PFSK-1 (cell line): Measurements from ENCODE around the gene DPF3.

Experiments
- FOXP2 ChIP-seq: optimal IDR thresholded peaks from 2 replicates; pipeline ENCODE3; 2011; ENCODE audit warnings: borderline replicate concordance, control low read depth, inconsistent platforms; ENCODE audit not compliant: insufficient read depth; ENCODE audit errors: extremely low read length, extremely low read depth
- SIN3A ChIP-seq: IDR thresholded peaks from 2 replicates; pipeline ENCODE4 v1.6.1; 2012; ENCODE audit warnings: mild to moderate bottlenecking, low read length, moderate library complexity, borderline replicate concordance; ENCODE audit not compliant: insufficient read depth
- TAF1 ChIP-seq: IDR thresholded peaks from 2 replicates; pipeline ENCODE4 v1.6.1; 2012; ENCODE audit warnings: low read length, control low read depth, borderline replicate concordance; ENCODE audit not compliant: insufficient read depth
- TF ChIP-seq, protein P1 (sequence below), 2 experiments: IDR thresholded peaks; 2 replicates each; pipeline versions ENCODE4 v1.6.1 to v1.8.0; 2011 to 2012; ENCODE audit warnings: low read depth in 2 of 2, low read length in 2 of 2, control low read depth in 1 of 2, inconsistent platforms in 1 of 2, mild to moderate bottlenecking in 1 of 2, moderate library complexity in 1 of 2; ENCODE audit not compliant: insufficient read depth in 1 of 2

DNA sequence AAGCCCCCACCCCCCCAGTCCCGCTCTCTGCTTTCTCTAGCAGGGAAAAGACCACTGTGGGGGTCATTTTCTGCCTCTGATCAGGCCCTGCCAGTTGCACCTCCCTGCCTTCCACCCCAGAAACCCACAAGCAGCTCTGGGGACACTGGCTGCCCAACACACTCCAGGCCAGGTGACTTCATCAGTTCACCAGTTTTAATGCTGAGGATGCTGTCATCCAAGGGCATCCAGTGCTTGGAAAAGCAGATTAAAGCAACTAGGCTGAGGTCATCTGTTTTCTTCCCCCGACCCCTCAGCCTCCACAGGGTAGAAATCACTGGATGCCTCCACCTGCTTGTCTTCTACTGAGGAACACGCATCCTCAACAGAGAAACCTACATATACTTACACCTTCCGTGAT lies 282.4 kb downstream of the DPF3 start:
- TF ChIP-seq SIN3A: no peak
- TF ChIP-seq FOXP2: no peak
- TF ChIP-seq, protein P1, sequence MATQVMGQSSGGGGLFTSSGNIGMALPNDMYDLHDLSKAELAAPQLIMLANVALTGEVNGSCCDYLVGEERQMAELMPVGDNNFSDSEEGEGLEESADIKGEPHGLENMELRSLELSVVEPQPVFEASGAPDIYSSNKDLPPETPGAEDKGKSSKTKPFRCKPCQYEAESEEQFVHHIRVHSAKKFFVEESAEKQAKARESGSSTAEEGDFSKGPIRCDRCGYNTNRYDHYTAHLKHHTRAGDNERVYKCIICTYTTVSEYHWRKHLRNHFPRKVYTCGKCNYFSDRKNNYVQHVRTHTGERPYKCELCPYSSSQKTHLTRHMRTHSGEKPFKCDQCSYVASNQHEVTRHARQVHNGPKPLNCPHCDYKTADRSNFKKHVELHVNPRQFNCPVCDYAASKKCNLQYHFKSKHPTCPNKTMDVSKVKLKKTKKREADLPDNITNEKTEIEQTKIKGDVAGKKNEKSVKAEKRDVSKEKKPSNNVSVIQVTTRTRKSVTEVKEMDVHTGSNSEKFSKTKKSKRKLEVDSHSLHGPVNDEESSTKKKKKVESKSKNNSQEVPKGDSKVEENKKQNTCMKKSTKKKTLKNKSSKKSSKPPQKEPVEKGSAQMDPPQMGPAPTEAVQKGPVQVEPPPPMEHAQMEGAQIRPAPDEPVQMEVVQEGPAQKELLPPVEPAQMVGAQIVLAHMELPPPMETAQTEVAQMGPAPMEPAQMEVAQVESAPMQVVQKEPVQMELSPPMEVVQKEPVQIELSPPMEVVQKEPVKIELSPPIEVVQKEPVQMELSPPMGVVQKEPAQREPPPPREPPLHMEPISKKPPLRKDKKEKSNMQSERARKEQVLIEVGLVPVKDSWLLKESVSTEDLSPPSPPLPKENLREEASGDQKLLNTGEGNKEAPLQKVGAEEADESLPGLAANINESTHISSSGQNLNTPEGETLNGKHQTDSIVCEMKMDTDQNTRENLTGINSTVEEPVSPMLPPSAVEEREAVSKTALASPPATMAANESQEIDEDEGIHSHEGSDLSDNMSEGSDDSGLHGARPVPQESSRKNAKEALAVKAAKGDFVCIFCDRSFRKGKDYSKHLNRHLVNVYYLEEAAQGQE (IDR thresholded peaks at IDR 0.05; ENCODE audit: insufficient read depth in 1 of 2, low read depth in 2 of 2, low read length in 2 of 2): no peak
- TF ChIP-seq TAF1: no peak
